Subcutaneous abdominal adipose tissue (tissue), 5 donors: ENCODE data around the gene XRCC5.
A peak's percentile ranks its signal among the peaks of the same experiment; 100 is the strongest.
"Not testable (repeated sequence)": the region's sequence is repeated elsewhere in the genome, so short reads cannot be mapped to it uniquely, and the experiment has no call there.

Experiments
- H3K27ac ChIP-seq: one replicate; pipeline ENCODE4 v1.7.0; 2013; ENCODE audit warnings: low read depth, mild to moderate bottlenecking, inconsistent platforms, low read length, moderate library complexity
- H3K27me3 ChIP-seq, 5 donors: one replicate each; pipeline ENCODE4 v1.7.0; 2013; ENCODE audit warnings: low read length in 5 of 5, inconsistent platforms in 1 of 5; ENCODE audit not compliant: control insufficient read depth in 5 of 5, insufficient read depth in 4 of 5
- H3K36me3 ChIP-seq, 5 donors: one replicate each; pipeline ENCODE4 v1.7.0; 2013; ENCODE audit warnings: low read length in 5 of 5; ENCODE audit not compliant: control insufficient read depth in 5 of 5, insufficient read depth in 5 of 5
- H3K4me1 ChIP-seq, 5 donors: one replicate each; pipeline ENCODE4 v1.7.0; 2013; ENCODE audit warnings: low read length in 5 of 5, mild to moderate bottlenecking in 3 of 5, moderate library complexity in 1 of 5; ENCODE audit not compliant: control insufficient read depth in 5 of 5, insufficient read depth in 5 of 5
- H3K4me3 ChIP-seq, 5 donors: one replicate each; pipeline ENCODE4 v1.7.0; 2013; ENCODE audit warnings: low read length in 5 of 5, low read depth in 1 of 5
- H3K9ac ChIP-seq, 5 donors: one replicate each; pipeline ENCODE4 v1.7.0; 2013; ENCODE audit warnings: low read length in 5 of 5, mild to moderate bottlenecking in 4 of 5, moderate library complexity in 3 of 5
- H3K9me3 ChIP-seq, 5 donors: one replicate each; pipeline ENCODE4 v1.7.0; 2013; ENCODE audit warnings: low read length in 5 of 5; ENCODE audit not compliant: control insufficient read depth in 5 of 5
- donor health status: healthy.
- donor health status: healthy.
- donor health status: healthy.
- donor health status: healthy.
- donor health status: healthy.

XRCC5 gene

GRCh38 chr2:216074380-216074779 lies 34.8 kb upstream of the XRCC5 start:
- H3K36me3 ChIP-seq: peaks cover 0 to 14% (median 6%) of the 10 kb centered on the region in 5 donors
- peak overlapping the region; percentile 81 for H3K27ac ChIP-seq
- peaks cover 0 to 67% (median 31%) of the 10 kb centered on the region in 5 donors for H3K4me1 ChIP-seq
- H3K9me3 ChIP-seq: no peaks in the 10 kb centered on the region
- H3K4me3 ChIP-seq: no peak overlapping the region
- no peaks in the 10 kb centered on the region for H3K27me3 ChIP-seq
- H3K9ac ChIP-seq: no peak overlapping the region

- Histone ChIP-seq H3K27me3 (no peaks in the 10 kb centered on the region), H3K36me3 (peaks cover 0 to 14% (median 6%) of the 10 kb centered on the region in 5 donors), H3K9me3 (no peaks in the 10 kb centered on the region), H3K27ac (peak overlapping the region; percentile 81), H3K9ac (no peak overlapping the region), H3K4me1 (peaks cover 0 to 63% (median 28%) of the 10 kb centered on the region in 5 donors), H3K4me3 (no peak overlapping the region)
Measured at GRCh38 chr2:216074794-216075193, 34.4 kb upstream of the XRCC5 start.

GRCh38 chr2:216075510-216076485 lies 33.4 kb upstream of the XRCC5 start:
- peak overlapping the region; percentile 81 for H3K27ac ChIP-seq
- no peak overlapping the region for H3K4me3 ChIP-seq
- H3K9ac ChIP-seq: peak overlapping the region in 2 of 5 donors; percentile 0 to 38
- no peaks in the 10 kb centered on the region for H3K27me3 ChIP-seq
- peaks cover 1 to 61% (median 27%) of the 10 kb centered on the region in 5 donors for H3K4me1 ChIP-seq
- H3K36me3 ChIP-seq: peaks cover 0 to 14% (median 6%) of the 10 kb centered on the region in 5 donors
- H3K9me3 ChIP-seq: no peaks in the 10 kb centered on the region

- Histone ChIP-seq H3K9me3 (no peaks in the 10 kb centered on the region), H3K9ac (peak overlapping the region in 1 of 5 donors; percentile 41), H3K27me3 (no peaks in the 10 kb centered on the region), H3K4me1 (peaks cover 1 to 56% (median 28%) of the 10 kb centered on the region in 5 donors), H3K27ac (peak overlapping the region; percentile 74), H3K4me3 (no peak overlapping the region), H3K36me3 (peaks cover 0 to 7% (median 2%) of the 10 kb centered on the region in 5 donors)
Measured at GRCh38 chr2:216078776-216079175, 30.4 kb upstream of the XRCC5 start.

- H3K9me3 ChIP-seq, H3K9ac ChIP-seq, H3K27me3 ChIP-seq, H3K36me3 ChIP-seq: not testable (repeated sequence)
- Histone ChIP-seq H3K4me1 (peaks cover 1 to 43% (median 26%) of the 10 kb centered on the region in 5 donors), H3K27ac (peak overlapping the region; percentile 74), H3K4me3 (peak overlapping the region in 4 of 5 donors; percentile 89 to 97 (median 93))
Measured at GRCh38 chr2:216080048-216080447, 29.1 kb upstream of the XRCC5 start.

GRCh38 chr2:216081012-216081411 lies 28.1 kb upstream of the XRCC5 start:
- H3K27ac ChIP-seq: peak overlapping the region; percentile 74
- peak overlapping the region; percentile 89 to 97 (median 90) for H3K4me3 ChIP-seq
- peak overlapping the region; percentile 73 to 90 (median 89) for H3K9ac ChIP-seq
- H3K9me3 ChIP-seq: no peaks in the 10 kb centered on the region
- no peaks in the 10 kb centered on the region for H3K36me3 ChIP-seq
- peaks cover 1 to 34% (median 24%) of the 10 kb centered on the region in 5 donors for H3K4me1 ChIP-seq
- no peaks in the 10 kb centered on the region for H3K27me3 ChIP-seq

- H3K27ac ChIP-seq: peak within 1 kb of the TSS; percentile 74
- H3K4me3 ChIP-seq: peak within 1 kb of the TSS; percentile 89 to 97 (median 90)
- no peaks in the 10 kb centered on the region for H3K36me3 ChIP-seq
- no peaks in the 10 kb centered on the region for H3K27me3 ChIP-seq
- H3K9me3 ChIP-seq: no peaks in the 10 kb centered on the region
- peak within 1 kb of the TSS; percentile 73 to 90 (median 89) for H3K9ac ChIP-seq
- H3K4me1 ChIP-seq: peaks cover 1 to 29% (median 21%) of the 10 kb centered on the region in 5 donors
Measured at GRCh38 chr2:216081487-216082116, 27.5 kb upstream of the XRCC5 start, which contains the start of the genes PECR and TMEM169. Gene PECR, minus strand, starts transcription at chr2:216081809. Its CDS starts 68 bp downstream, at chr2:216081741. Gene TMEM169, plus strand, starts transcription at chr2:216081919. Its CDS starts 14,045 bp downstream, at chr2:216095964.

GRCh38 chr2:216082117-216082711 lies 26.9 kb upstream of the XRCC5 start:
- peaks cover 1 to 26% (median 21%) of the 10 kb centered on the region in 5 donors for H3K4me1 ChIP-seq
- no peaks in the 10 kb centered on the region for H3K9me3 ChIP-seq
- H3K9ac ChIP-seq: peak overlapping the region in 4 of 5 donors; percentile 69 to 78 (median 73)
- no peaks in the 10 kb centered on the region for H3K27me3 ChIP-seq
- peak overlapping the region; percentile 37 for H3K27ac ChIP-seq
- H3K36me3 ChIP-seq: no peaks in the 10 kb centered on the region
- H3K4me3 ChIP-seq: peak overlapping the region; percentile 63 to 97 (median 90)

- peaks cover 1 to 23% (median 21%) of the 10 kb centered on the region in 5 donors for H3K4me1 ChIP-seq
- no peaks in the 10 kb centered on the region for H3K9me3 ChIP-seq
- no peak overlapping the region for H3K9ac ChIP-seq
- H3K36me3 ChIP-seq: no peaks in the 10 kb centered on the region
- no peaks in the 10 kb centered on the region for H3K27me3 ChIP-seq
- H3K4me3 ChIP-seq: no peak overlapping the region
- H3K27ac ChIP-seq: no peak overlapping the region
Measured at GRCh38 chr2:216082805-216083204, 26.3 kb upstream of the XRCC5 start.
